Measurements from ENCODE around the gene SIRPG.

The SIRPG gene

DNA sequence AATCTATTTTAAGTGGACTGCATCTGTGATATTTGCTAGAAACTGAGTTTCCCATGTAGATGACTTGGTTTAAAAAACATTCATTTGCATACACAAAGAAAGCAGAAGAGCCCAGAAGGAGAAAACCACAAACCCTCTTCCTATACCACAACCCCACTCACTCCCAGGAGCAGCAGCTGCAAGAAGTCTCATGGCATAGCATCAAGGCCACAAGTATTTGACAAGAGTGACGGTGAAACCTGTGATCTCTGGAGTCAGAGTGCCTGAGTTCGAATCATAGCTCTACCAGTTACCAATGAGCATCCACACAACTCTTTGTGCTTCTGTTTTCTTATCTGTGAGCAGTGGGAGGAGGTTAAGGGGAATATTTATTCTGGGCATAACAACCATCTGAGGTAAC is 44.7 kb upstream of the SIRPG start:
- Histone ChIP-seq H3K4ac (ENCODE audit: low read length) (no peak overlapping the region), H4K91ac (ENCODE audit: low read depth, low read length, poor library complexity) (no peak overlapping the region), H2AFZ (ENCODE audit: low read length) (no peak overlapping the region), H3K14ac (ENCODE audit: low read length) (no peak overlapping the region), H2BK120ac (ENCODE audit: low read depth, low read length) (no peak overlapping the region), H2BK15ac (ENCODE audit: low read length) (no peak overlapping the region), H4K8ac (ENCODE audit: low read depth, low read length) (no peak overlapping the region), H3K4me2 (ENCODE audit: insufficient read depth, low read length, poor library complexity, severe bottlenecking) (no peak overlapping the region), H3K27me3 (ENCODE audit: control insufficient read depth in 3 of 3, insufficient read depth in 3 of 3, low read depth in 1 of 3, low read length in 3 of 3) (no peaks in the 10 kb centered on the region), H3K27ac (replicated peaks; ENCODE audit: low read length) (no peak overlapping the region), H2BK5ac (ENCODE audit: low read length) (no peak overlapping the region), H3K9me3 (replicated peaks in 1 of 2; ENCODE audit: control insufficient read depth in 2 of 2, insufficient read depth in 1 of 2, low read depth in 1 of 2, low read length in 2 of 2) (no peaks in the 10 kb centered on the region), H3K18ac (ENCODE audit: low read length) (no peak overlapping the region), H3K79me1 (ENCODE audit: low read depth, low read length) (no peaks in the 10 kb centered on the region), H3K9ac (ENCODE audit: low read depth, low read length, poor library complexity) (no peak overlapping the region), H3K36me3 (replicated peaks in 1 of 2; ENCODE audit: control insufficient read depth in 2 of 2, insufficient read depth in 2 of 2, low read length in 2 of 2) (no peaks in the 10 kb centered on the region), H3K4me3 (ENCODE audit: low read length in 2 of 2) (no peak overlapping the region), H3K4me1 (ENCODE audit: control insufficient read depth in 2 of 2, insufficient read depth in 1 of 2, low read depth in 1 of 2, low read length in 2 of 2) (peaks cover 0 to 2% of the 10 kb centered on the region in 2 donors), H2BK12ac (ENCODE audit: low read length) (no peak overlapping the region), H2AK5ac (ENCODE audit: low read depth, low read length) (no peak overlapping the region), H3K23ac (ENCODE audit: low read depth, low read length, poor library complexity) (no peak overlapping the region)
- DNase-seq (ENCODE audit: low spot score), result no peak
- no CpG with 5 or more reads among the region's 2 CpGs for WGBS, 2 donors (ENCODE audit: extremely low coverage in 2 of 2, insufficient read length in 2 of 2, insufficient replicate concordance in 1 of 2)

DNA sequence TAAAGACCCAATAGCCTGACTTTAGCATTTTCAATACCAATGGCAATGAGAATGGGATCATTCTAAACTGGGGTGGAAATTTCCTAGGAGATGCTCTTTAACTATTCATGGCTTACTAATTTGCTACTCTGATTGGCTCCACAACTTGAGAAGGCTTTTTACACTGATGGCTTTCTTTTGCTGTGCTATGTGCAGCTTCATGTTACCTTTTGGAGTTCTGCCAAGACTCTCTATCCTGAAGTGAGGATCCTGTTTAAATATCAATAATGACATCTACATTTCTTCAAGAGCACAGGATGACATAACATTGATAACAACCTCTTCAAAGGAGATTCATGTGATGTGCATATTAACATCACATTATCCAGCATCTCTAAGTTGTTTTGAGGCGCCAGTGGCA is 43.4 kb upstream of the SIRPG start:
- Histone ChIP-seq H3K9ac (ENCODE audit: low read depth, low read length, poor library complexity) (no peak overlapping the region), H4K91ac (ENCODE audit: low read depth, low read length, poor library complexity) (no peak overlapping the region), H3K36me3 (replicated peaks in 1 of 2; ENCODE audit: control insufficient read depth in 2 of 2, insufficient read depth in 2 of 2, low read length in 2 of 2) (no peaks in the 10 kb centered on the region), H3K4me1 (ENCODE audit: control insufficient read depth in 2 of 2, insufficient read depth in 1 of 2, low read depth in 1 of 2, low read length in 2 of 2) (peaks cover 0 to 2% of the 10 kb centered on the region in 2 donors), H3K14ac (ENCODE audit: low read length) (no peak overlapping the region), H3K23ac (ENCODE audit: low read depth, low read length, poor library complexity) (no peak overlapping the region), H2BK15ac (ENCODE audit: low read length) (no peak overlapping the region), H3K9me3 (replicated peaks in 1 of 2; ENCODE audit: control insufficient read depth in 2 of 2, insufficient read depth in 1 of 2, low read depth in 1 of 2, low read length in 2 of 2) (no peaks in the 10 kb centered on the region), H4K8ac (ENCODE audit: low read depth, low read length) (no peak overlapping the region), H3K4ac (ENCODE audit: low read length) (no peak overlapping the region), H3K4me3 (ENCODE audit: low read length in 2 of 2) (no peak overlapping the region), H2AK5ac (ENCODE audit: low read depth, low read length) (no peak overlapping the region), H3K27ac (replicated peaks; ENCODE audit: low read length) (no peak overlapping the region), H2BK5ac (ENCODE audit: low read length) (no peak overlapping the region), H3K18ac (ENCODE audit: low read length) (no peak overlapping the region), H2BK120ac (ENCODE audit: low read depth, low read length) (no peak overlapping the region), H3K79me1 (ENCODE audit: low read depth, low read length) (no peaks in the 10 kb centered on the region), H3K27me3 (ENCODE audit: control insufficient read depth in 3 of 3, insufficient read depth in 3 of 3, low read depth in 1 of 3, low read length in 3 of 3) (no peaks in the 10 kb centered on the region), H2BK12ac (ENCODE audit: low read length) (no peak overlapping the region), H2AFZ (ENCODE audit: low read length) (no peak overlapping the region), H3K4me2 (ENCODE audit: insufficient read depth, low read length, poor library complexity, severe bottlenecking) (no peak overlapping the region)
- DNase-seq (ENCODE audit: low spot score), result no peak
- WGBS, 2 donors (ENCODE audit: extremely low coverage in 2 of 2, insufficient read length in 2 of 2, insufficient replicate concordance in 1 of 2), result no CpG with 5 or more reads among the region's 1 CpG

DNA sequence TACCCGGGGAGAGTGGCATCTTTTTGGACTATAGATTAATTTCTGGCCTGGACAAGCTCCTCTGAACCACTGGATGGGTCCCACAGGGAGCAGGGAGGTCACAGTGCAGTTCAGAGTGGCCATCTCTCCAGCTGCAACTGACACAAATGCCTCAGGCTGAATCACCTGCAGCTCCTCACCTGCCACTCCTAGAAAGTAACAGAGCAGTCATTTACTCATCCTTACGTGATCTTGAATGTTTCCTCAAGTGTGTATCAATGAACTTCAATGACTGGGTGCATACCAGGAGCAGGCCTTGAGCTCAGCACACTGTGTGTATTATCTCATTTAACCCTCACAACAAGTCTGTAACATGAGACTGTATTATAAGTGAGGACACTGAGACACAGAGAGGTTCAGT is 40.0 kb upstream of the SIRPG start:
- Histone ChIP-seq H2BK12ac (ENCODE audit: low read length) (no peak overlapping the region), H3K4ac (ENCODE audit: low read length) (no peak overlapping the region), H3K79me1 (ENCODE audit: low read depth, low read length) (no peaks in the 10 kb centered on the region), H3K4me3 (ENCODE audit: low read length in 2 of 2) (no peak overlapping the region), H3K9ac (ENCODE audit: low read depth, low read length, poor library complexity) (no peak overlapping the region), H3K9me3 (replicated peaks in 1 of 2; ENCODE audit: control insufficient read depth in 2 of 2, insufficient read depth in 1 of 2, low read depth in 1 of 2, low read length in 2 of 2) (no peaks in the 10 kb centered on the region), H3K23ac (ENCODE audit: low read depth, low read length, poor library complexity) (no peak overlapping the region), H3K4me2 (ENCODE audit: insufficient read depth, low read length, poor library complexity, severe bottlenecking) (no peak overlapping the region), H2AFZ (ENCODE audit: low read length) (no peak overlapping the region), H4K8ac (ENCODE audit: low read depth, low read length) (no peak overlapping the region), H4K91ac (ENCODE audit: low read depth, low read length, poor library complexity) (no peak overlapping the region), H3K4me1 (ENCODE audit: control insufficient read depth in 2 of 2, insufficient read depth in 1 of 2, low read depth in 1 of 2, low read length in 2 of 2) (peaks cover 0 to 2% of the 10 kb centered on the region in 2 donors), H3K14ac (ENCODE audit: low read length) (no peak overlapping the region), H2BK120ac (ENCODE audit: low read depth, low read length) (no peak overlapping the region), H2AK5ac (ENCODE audit: low read depth, low read length) (no peak overlapping the region), H3K18ac (ENCODE audit: low read length) (no peak overlapping the region), H2BK15ac (ENCODE audit: low read length) (no peak overlapping the region), H2BK5ac (ENCODE audit: low read length) (no peak overlapping the region), H3K27me3 (ENCODE audit: control insufficient read depth in 3 of 3, insufficient read depth in 3 of 3, low read depth in 1 of 3, low read length in 3 of 3) (no peaks in the 10 kb centered on the region), H3K27ac (replicated peaks; ENCODE audit: low read length) (no peak overlapping the region), H3K36me3 (replicated peaks in 1 of 2; ENCODE audit: control insufficient read depth in 2 of 2, insufficient read depth in 2 of 2, low read length in 2 of 2) (no peaks in the 10 kb centered on the region)
- no peak for DNase-seq (ENCODE audit: low spot score)
- no CpG with 5 or more reads among the region's 2 CpGs for WGBS, 2 donors (ENCODE audit: extremely low coverage in 2 of 2, insufficient read length in 2 of 2, insufficient replicate concordance in 1 of 2)

DNA sequence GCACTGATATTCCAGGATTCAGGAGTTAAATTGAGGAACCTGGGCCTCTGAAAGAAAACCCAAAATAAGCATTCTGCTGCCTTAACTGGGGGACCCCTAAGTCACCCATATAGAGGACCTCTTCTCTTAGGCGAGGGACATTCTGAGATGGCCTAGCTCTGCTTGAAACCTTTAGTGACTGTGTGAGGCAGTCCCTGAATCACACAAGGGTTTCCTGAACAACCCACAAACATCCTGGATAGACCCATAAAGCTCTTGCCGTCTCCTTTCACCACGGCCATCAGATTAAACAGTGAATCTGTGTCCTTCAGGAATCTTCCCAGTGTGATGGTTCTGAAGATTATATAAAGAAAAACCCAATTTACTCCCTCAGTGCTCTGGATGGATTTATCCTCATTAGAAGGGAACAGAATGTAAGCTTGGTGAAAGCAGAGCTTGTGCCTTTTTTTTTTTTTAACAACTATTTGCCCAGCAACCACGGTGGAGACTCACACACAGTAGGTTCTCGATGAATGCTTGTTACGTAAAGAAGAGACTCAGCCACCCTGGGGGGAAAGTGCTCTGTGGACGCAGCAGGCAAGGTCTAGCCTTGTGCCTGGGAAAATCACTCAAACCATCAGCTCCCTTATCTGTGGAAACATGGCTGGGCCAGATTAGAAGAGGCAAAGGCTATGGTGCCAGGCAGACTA is 39.1 kb upstream of the SIRPG start:
- no peak overlapping the region for H3K18ac ChIP-seq (ENCODE audit: low read length)
- no peak overlapping the region for H2BK15ac ChIP-seq (ENCODE audit: low read length)
- no peak overlapping the region for H2AFZ ChIP-seq (ENCODE audit: low read length)
- H2BK5ac ChIP-seq (ENCODE audit: low read length), result no peak overlapping the region
- no peak overlapping the region for H3K4me3 ChIP-seq (ENCODE audit: low read length in 2 of 2)
- no peak overlapping the region for H3K9ac ChIP-seq (ENCODE audit: low read depth, low read length, poor library complexity)
- no peak overlapping the region for H3K4me2 ChIP-seq (ENCODE audit: insufficient read depth, low read length, poor library complexity, severe bottlenecking)
- no peak overlapping the region for H2AK5ac ChIP-seq (ENCODE audit: low read depth, low read length)
- no peak overlapping the region for H4K8ac ChIP-seq (ENCODE audit: low read depth, low read length)
- H3K14ac ChIP-seq (ENCODE audit: low read length), result no peak overlapping the region
- no peak overlapping the region for H3K4ac ChIP-seq (ENCODE audit: low read length)
- H3K27me3 ChIP-seq (ENCODE audit: control insufficient read depth in 3 of 3, insufficient read depth in 3 of 3, low read depth in 1 of 3, low read length in 3 of 3), result no peaks in the 10 kb centered on the region
- H3K36me3 ChIP-seq (replicated peaks in 1 of 2; ENCODE audit: control insufficient read depth in 2 of 2, insufficient read depth in 2 of 2, low read length in 2 of 2), result no peaks in the 10 kb centered on the region
- peaks cover 0 to 2% of the 10 kb centered on the region in 2 donors for H3K4me1 ChIP-seq (ENCODE audit: control insufficient read depth in 2 of 2, insufficient read depth in 1 of 2, low read depth in 1 of 2, low read length in 2 of 2)
- H2BK12ac ChIP-seq (ENCODE audit: low read length), result no peak overlapping the region
- no peaks in the 10 kb centered on the region for H3K9me3 ChIP-seq (replicated peaks in 1 of 2; ENCODE audit: control insufficient read depth in 2 of 2, insufficient read depth in 1 of 2, low read depth in 1 of 2, low read length in 2 of 2)
- DNase-seq (ENCODE audit: low spot score), result no peak
- WGBS, 2 donors (ENCODE audit: extremely low coverage in 2 of 2, insufficient read length in 2 of 2, insufficient replicate concordance in 1 of 2), result no CpG with 5 or more reads among the region's 7 CpGs
- H3K79me1 ChIP-seq (ENCODE audit: low read depth, low read length), result no peaks in the 10 kb centered on the region
- no peak overlapping the region for H3K27ac ChIP-seq (replicated peaks; ENCODE audit: low read length)
- H4K91ac ChIP-seq (ENCODE audit: low read depth, low read length, poor library complexity), result no peak overlapping the region
- no peak overlapping the region for H3K23ac ChIP-seq (ENCODE audit: low read depth, low read length, poor library complexity)
- no peak overlapping the region for H2BK120ac ChIP-seq (ENCODE audit: low read depth, low read length)
